HepG2 (cell line): ENCODE measurements around the gene VPS13D. TPM values are rescaled to one million over a fixed set of nuclear protein-coding genes. Genes with fewer than 3 reads are reported as not detected.

Experiments
- CCAR2 ChIP-seq: fragments of 200-400 bp; formaldehyde crosslinking; optimal IDR thresholded peaks from 2 replicates; pipeline ENCODE3; 2018; ENCODE audit warnings: low read depth, mild to moderate bottlenecking, low read length, moderate library complexity
- DNMT1 ChIP-seq: sonication (generic); formaldehyde crosslinking; IDR thresholded peaks from 2 replicates; pipeline ENCODE4 v1.5.1; 2020; ENCODE audit warnings: mild to moderate bottlenecking, missing genetic modification reagents
- ELF1 ChIP-seq: sonication (generic); formaldehyde crosslinking; IDR thresholded peaks from 2 replicates; pipeline ENCODE4 v1.4.0; 2020; ENCODE audit warnings: missing genetic modification reagents
- ELF3 ChIP-seq: IDR thresholded peaks from 2 replicates; pipeline ENCODE4 v1.6.1; 2016; ENCODE audit warnings: missing genetic modification reagents, missing compliant biosample characterization
- FIP1L1 ChIP-seq: fragments of 200-400 bp; formaldehyde crosslinking; IDR thresholded peaks from 2 replicates; pipeline ENCODE4 v1.6.1; 2018; ENCODE audit warnings: low read depth, mild to moderate bottlenecking, low read length, moderate library complexity, borderline replicate concordance; ENCODE audit not compliant: insufficient read depth
- FOXM1 ChIP-seq: sonication (generic); formaldehyde crosslinking; IDR thresholded peaks from 2 replicates; pipeline ENCODE4 v1.5.0; 2020; ENCODE audit warnings: missing genetic modification reagents
- GABPB1 ChIP-seq: IDR thresholded peaks from 2 replicates; pipeline ENCODE4 v1.6.1; 2016; ENCODE audit warnings: mild to moderate bottlenecking, missing genetic modification reagents, moderate library complexity, missing compliant biosample characterization
- GLI4 ChIP-seq: sonication (generic); formaldehyde crosslinking; IDR thresholded peaks from 2 replicates; pipeline ENCODE4 v1.5.1; 2020; ENCODE audit warnings: missing genetic modification reagents, mild to moderate bottlenecking, moderate library complexity, borderline replicate concordance
- HMG20A ChIP-seq: IDR thresholded peaks from 2 replicates; pipeline ENCODE4 v1.6.1; 2016; ENCODE audit warnings: borderline replicate concordance
- HMGA1 ChIP-seq: sonication (generic); formaldehyde crosslinking; conservative IDR thresholded peaks from 2 replicates; pipeline ENCODE4 v1.4.0; 2020; ENCODE audit warnings: missing genetic modification reagents
- HNRNPK ChIP-seq: fragments of 200-400 bp; formaldehyde crosslinking; IDR thresholded peaks from 2 replicates; pipeline ENCODE4 v1.6.1; 2018; ENCODE audit warnings: low read length, low read depth, moderate library complexity, mild to moderate bottlenecking; ENCODE audit not compliant: poor library complexity, severe bottlenecking
- HOXD1 ChIP-seq: sonication (generic); formaldehyde crosslinking; IDR thresholded peaks from 2 replicates; pipeline ENCODE4 v1.5.0; 2020; ENCODE audit warnings: missing genetic modification reagents
- TMF1 ChIP-seq: sonication (generic); formaldehyde crosslinking; IDR thresholded peaks from 2 replicates; pipeline ENCODE4 v1.8.1; 2022; ENCODE audit warnings: low read depth, missing genetic modification reagents
- TOPORS ChIP-seq: sonication (generic); formaldehyde crosslinking; IDR thresholded peaks from 2 replicates; pipeline ENCODE4 v1.8.0; 2023; ENCODE audit warnings: mild to moderate bottlenecking, missing genetic modification reagents
- ZNF121 ChIP-seq: sonication (generic); formaldehyde crosslinking; IDR thresholded peaks from 2 replicates; pipeline ENCODE4 v1.5.0; 2020; ENCODE audit warnings: mild to moderate bottlenecking, missing genetic modification reagents
- ZNF34 ChIP-seq: sonication (generic); formaldehyde crosslinking; IDR thresholded peaks from 2 replicates; pipeline ENCODE4 v1.4.0; 2020; ENCODE audit warnings: mild to moderate bottlenecking, missing genetic modification reagents, borderline replicate concordance
- ZNF546 ChIP-seq: sonication (generic); formaldehyde crosslinking; conservative IDR thresholded peaks from 2 replicates; pipeline ENCODE4 v1.8.1; 2023; ENCODE audit warnings: mild to moderate bottlenecking, missing genetic modification reagents
- ZNF747 ChIP-seq: sonication (generic); formaldehyde crosslinking; IDR thresholded peaks from 2 replicates; pipeline ENCODE4 v1.8.1; 2023; ENCODE audit warnings: missing genetic modification reagents, mild to moderate bottlenecking, borderline replicate concordance
- ZNF749 ChIP-seq: sonication (generic); formaldehyde crosslinking; IDR thresholded peaks from 2 replicates; pipeline ENCODE4 v1.8.0; 2022; ENCODE audit warnings: mild to moderate bottlenecking, missing genetic modification reagents, moderate library complexity, borderline replicate concordance
- polyA plus RNA-seq, 8 experiments: library from polyadenylated mRNA; depleted of rRNA in 3 of 8; stranded (reverse) in 7 of 8; unstranded in 1 of 8; fragments of >200 nt; fragmentation: Illumina TruSeq in 4 of 8; extraction: Trizol in 4 of 8; gene quantifications; 2 replicates each; pipeline versions ENCODE4 v1.2.1 to v1.2.3, GENCODE V29; 2011 to 2016; ENCODE audit warnings: low read depth in 4 of 8, missing spikeins in 1 of 8, mixed read lengths in 1 of 8; ENCODE audit not compliant: insufficient read depth in 1 of 8
- total RNA-seq, 5 experiments: library from RNA; depleted of rRNA; stranded (reverse); fragments of >200 nt; fragmentation: Illumina TruSeq; extraction: Trizol; gene quantifications; 2 replicates each; pipeline ENCODE4 v1.2.3, GENCODE V29; 2016; ENCODE audit warnings: low read depth in 1 of 5
- TF ChIP-seq, protein P1 (sequence below): sonication (generic); formaldehyde crosslinking; IDR thresholded peaks from 2 replicates; pipeline ENCODE4 v1.4.0; 2020; ENCODE audit warnings: mild to moderate bottlenecking, low read depth, missing genetic modification reagents
- TF ChIP-seq, protein P2 (sequence below): sonication (generic); formaldehyde crosslinking; IDR thresholded peaks from 2 replicates; pipeline ENCODE4 v1.8.1; 2022; ENCODE audit warnings: mild to moderate bottlenecking, missing genetic modification reagents
- TF ChIP-seq, protein P3 (sequence below): sonication (generic); formaldehyde crosslinking; conservative IDR thresholded peaks from 2 replicates; pipeline ENCODE4 v1.8.0; 2022; ENCODE audit warnings: low read depth, missing genetic modification reagents
- TF ChIP-seq, protein P4 (sequence below): sonication (generic); formaldehyde crosslinking; conservative IDR thresholded peaks from 2 replicates; pipeline ENCODE4 v1.8.0; 2022; ENCODE audit warnings: missing genetic modification reagents
- TF ChIP-seq, protein P5 (sequence below): sonication (generic); formaldehyde crosslinking; conservative IDR thresholded peaks from 2 replicates; pipeline ENCODE4 v1.4.0; 2020; ENCODE audit warnings: missing genetic modification reagents

The VPS13D gene
- total and polyA plus RNA-seq, 2 of the 13 experiments (the other 11 are each of a cell fraction or from before 2014, with no cell fraction given) = 8.6 to 13.9 TPM

DNA sequence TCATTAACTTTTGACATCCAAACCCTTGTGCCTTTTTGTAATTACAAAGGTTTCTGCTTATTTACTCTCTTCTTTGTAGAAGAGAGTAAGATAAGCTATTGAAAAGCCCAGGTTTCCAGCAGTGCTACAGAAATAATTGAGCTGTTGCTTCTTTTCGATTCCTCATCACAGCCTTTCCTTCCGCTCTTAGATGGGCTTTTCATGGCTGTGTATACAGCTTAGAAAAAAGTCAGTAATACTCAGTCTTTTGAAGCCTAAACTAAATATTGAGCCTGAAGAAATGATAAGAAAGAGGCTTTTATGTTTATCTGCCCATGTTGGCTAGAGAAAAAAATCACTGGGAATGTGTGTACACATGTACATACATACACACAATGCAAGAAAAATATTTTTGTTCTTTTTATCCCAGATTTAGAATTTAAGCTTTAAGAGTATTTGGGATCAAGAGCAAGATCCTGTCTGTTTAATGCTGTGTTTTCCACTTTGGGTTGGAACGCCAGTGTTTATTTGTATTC lies 172.4 kb downstream of the VPS13D start (continued):
- TF ChIP-seq ZNF747 (CRISPR knock-in tag) (no peak), GLI4 (CRISPR knock-in tag) (no peak), TMF1 (CRISPR knock-in tag) (no peak), ZNF546 (CRISPR knock-in tag) (no peak), ZNF121 (CRISPR knock-in tag) (no peak), FOXM1 (CRISPR knock-in tag) (no peak), ELF3 (CRISPR knock-in tag) (peak; percentile 83; the same call in 1 of the 2 replicates), ZNF34 (CRISPR knock-in tag) (no peak), GABPB1 (no peak), TOPORS (CRISPR knock-in tag) (no peak), ZNF749 (CRISPR knock-in tag) (no peak), HOXD1 (CRISPR knock-in tag) (no peak), DNMT1 (CRISPR knock-in tag) (no peak), HMGA1 (no peak), FIP1L1 (no peak), CCAR2 (no peak), HMG20A (peak; percentile 89; the same call in 1 of the 2 replicates), ELF1 (CRISPR knock-in tag) (no peak), HNRNPK (no peak)
- TF ChIP-seq, protein P1, sequence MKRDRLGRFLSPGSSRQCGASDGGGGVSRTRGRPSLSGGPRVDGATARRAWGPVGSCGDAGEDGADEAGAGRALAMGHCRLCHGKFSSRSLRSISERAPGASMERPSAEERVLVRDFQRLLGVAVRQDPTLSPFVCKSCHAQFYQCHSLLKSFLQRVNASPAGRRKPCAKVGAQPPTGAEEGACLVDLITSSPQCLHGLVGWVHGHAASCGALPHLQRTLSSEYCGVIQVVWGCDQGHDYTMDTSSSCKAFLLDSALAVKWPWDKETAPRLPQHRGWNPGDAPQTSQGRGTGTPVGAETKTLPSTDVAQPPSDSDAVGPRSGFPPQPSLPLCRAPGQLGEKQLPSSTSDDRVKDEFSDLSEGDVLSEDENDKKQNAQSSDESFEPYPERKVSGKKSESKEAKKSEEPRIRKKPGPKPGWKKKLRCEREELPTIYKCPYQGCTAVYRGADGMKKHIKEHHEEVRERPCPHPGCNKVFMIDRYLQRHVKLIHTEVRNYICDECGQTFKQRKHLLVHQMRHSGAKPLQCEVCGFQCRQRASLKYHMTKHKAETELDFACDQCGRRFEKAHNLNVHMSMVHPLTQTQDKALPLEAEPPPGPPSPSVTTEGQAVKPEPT = no peak
- TF ChIP-seq, protein P2, sequence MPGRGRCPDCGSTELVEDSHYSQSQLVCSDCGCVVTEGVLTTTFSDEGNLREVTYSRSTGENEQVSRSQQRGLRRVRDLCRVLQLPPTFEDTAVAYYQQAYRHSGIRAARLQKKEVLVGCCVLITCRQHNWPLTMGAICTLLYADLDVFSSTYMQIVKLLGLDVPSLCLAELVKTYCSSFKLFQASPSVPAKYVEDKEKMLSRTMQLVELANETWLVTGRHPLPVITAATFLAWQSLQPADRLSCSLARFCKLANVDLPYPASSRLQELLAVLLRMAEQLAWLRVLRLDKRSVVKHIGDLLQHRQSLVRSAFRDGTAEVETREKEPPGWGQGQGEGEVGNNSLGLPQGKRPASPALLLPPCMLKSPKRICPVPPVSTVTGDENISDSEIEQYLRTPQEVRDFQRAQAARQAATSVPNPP (CRISPR knock-in tag) = no peak
- TF ChIP-seq, protein P3, sequence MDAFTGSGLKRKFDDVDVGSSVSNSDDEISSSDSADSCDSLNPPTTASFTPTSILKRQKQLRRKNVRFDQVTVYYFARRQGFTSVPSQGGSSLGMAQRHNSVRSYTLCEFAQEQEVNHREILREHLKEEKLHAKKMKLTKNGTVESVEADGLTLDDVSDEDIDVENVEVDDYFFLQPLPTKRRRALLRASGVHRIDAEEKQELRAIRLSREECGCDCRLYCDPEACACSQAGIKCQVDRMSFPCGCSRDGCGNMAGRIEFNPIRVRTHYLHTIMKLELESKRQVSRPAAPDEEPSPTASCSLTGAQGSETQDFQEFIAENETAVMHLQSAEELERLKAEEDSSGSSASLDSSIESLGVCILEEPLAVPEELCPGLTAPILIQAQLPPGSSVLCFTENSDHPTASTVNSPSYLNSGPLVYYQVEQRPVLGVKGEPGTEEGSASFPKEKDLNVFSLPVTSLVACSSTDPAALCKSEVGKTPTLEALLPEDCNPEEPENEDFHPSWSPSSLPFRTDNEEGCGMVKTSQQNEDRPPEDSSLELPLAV = no peak
- TF ChIP-seq, protein P4, sequence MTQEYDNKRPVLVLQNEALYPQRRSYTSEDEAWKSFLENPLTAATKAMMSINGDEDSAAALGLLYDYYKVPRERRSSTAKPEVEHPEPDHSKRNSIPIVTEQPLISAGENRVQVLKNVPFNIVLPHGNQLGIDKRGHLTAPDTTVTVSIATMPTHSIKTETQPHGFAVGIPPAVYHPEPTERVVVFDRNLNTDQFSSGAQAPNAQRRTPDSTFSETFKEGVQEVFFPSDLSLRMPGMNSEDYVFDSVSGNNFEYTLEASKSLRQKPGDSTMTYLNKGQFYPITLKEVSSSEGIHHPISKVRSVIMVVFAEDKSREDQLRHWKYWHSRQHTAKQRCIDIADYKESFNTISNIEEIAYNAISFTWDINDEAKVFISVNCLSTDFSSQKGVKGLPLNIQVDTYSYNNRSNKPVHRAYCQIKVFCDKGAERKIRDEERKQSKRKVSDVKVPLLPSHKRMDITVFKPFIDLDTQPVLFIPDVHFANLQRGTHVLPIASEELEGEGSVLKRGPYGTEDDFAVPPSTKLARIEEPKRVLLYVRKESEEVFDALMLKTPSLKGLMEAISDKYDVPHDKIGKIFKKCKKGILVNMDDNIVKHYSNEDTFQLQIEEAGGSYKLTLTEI = no peak
- TF ChIP-seq, protein P5, sequence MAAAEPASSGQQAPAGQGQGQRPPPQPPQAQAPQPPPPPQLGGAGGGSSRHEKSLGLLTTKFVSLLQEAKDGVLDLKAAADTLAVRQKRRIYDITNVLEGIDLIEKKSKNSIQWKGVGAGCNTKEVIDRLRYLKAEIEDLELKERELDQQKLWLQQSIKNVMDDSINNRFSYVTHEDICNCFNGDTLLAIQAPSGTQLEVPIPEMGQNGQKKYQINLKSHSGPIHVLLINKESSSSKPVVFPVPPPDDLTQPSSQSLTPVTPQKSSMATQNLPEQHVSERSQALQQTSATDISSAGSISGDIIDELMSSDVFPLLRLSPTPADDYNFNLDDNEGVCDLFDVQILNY (CRISPR knock-in tag) = no peak
